ENCODE results near the gene EHBP1L1.
A peak's percentile ranks its signal among the peaks of the same experiment; 100 is the strongest.

The EHBP1L1 gene

GRCh38 chr11:65584723-65585171 is 8.9 kb downstream of the EHBP1L1 start:
- no peak for ATAC-seq
- TF ChIP-seq ISL1 (CRISPR knock-in tag; IDR thresholded peaks at IDR 0.05), result no peak
- no peak for TF ChIP-seq PATZ1 (CRISPR knock-in tag; IDR thresholded peaks at IDR 0.05; ENCODE audit: borderline replicate concordance)
- TF ChIP-seq CSDC2 (CRISPR knock-in tag; IDR thresholded peaks at IDR 0.05), result no peak
- no peak for TF ChIP-seq TCF4 (CRISPR knock-in tag; IDR thresholded peaks at IDR 0.05; ENCODE audit: borderline replicate concordance)
- TF ChIP-seq BACH2 (CRISPR knock-in tag; IDR thresholded peaks at IDR 0.05; ENCODE audit: borderline replicate concordance), result no peak
- no peak for TF ChIP-seq ARNTL (CRISPR knock-in tag; IDR thresholded peaks at IDR 0.05; ENCODE audit: borderline replicate concordance, low read depth)
- TF ChIP-seq ZFP30 (CRISPR knock-in tag; IDR thresholded peaks at IDR 0.05), result no peak
- TF ChIP-seq CREB5 (CRISPR knock-in tag; IDR thresholded peaks at IDR 0.05; ENCODE audit: low read depth), result no peak

GRCh38 chr11:65585396-65586246 is 9.8 kb downstream of the EHBP1L1 start:
- TF ChIP-seq BACH2 (CRISPR knock-in tag; IDR thresholded peaks at IDR 0.05; ENCODE audit: borderline replicate concordance), result no peak
- TF ChIP-seq GLIS3 (CRISPR knock-in tag; IDR thresholded peaks at IDR 0.05), result no peak
- TF ChIP-seq ESRRG (CRISPR knock-in tag; IDR thresholded peaks at IDR 0.05), result no peak
- no peak for TF ChIP-seq ZNF565 (CRISPR knock-in tag; conservative IDR thresholded peaks at IDR 0.05; ENCODE audit: low read depth)
- no peak for TF ChIP-seq RARB (CRISPR knock-in tag; IDR thresholded peaks at IDR 0.05)
- TF ChIP-seq ZFP3 (CRISPR knock-in tag; IDR thresholded peaks at IDR 0.05), result no peak
- no peak for ATAC-seq

GRCh38 chr11:65586247-65586630 is 10.4 kb downstream of the EHBP1L1 start:
- no peak for TF ChIP-seq CSDC2 (CRISPR knock-in tag; IDR thresholded peaks at IDR 0.05)
- no peak for TF ChIP-seq ZFP3 (CRISPR knock-in tag; IDR thresholded peaks at IDR 0.05)
- TF ChIP-seq PATZ1 (CRISPR knock-in tag; IDR thresholded peaks at IDR 0.05; ENCODE audit: borderline replicate concordance), result no peak
- TF ChIP-seq OSR1 (CRISPR knock-in tag; IDR thresholded peaks at IDR 0.05), result no peak
- no peak for TF ChIP-seq ZNF70 (CRISPR knock-in tag; IDR thresholded peaks at IDR 0.05)
- no peak for TF ChIP-seq GLIS3 (CRISPR knock-in tag; IDR thresholded peaks at IDR 0.05)
- TF ChIP-seq ZC3H10 (CRISPR knock-in tag; IDR thresholded peaks at IDR 0.05), result no peak
- TF ChIP-seq BACH2 (CRISPR knock-in tag; IDR thresholded peaks at IDR 0.05; ENCODE audit: borderline replicate concordance), result no peak
- no peak for ATAC-seq

- peak; percentile 6; the same call in 1 of the 3 replicates for ATAC-seq
- TF ChIP-seq CSDC2 (CRISPR knock-in tag; IDR thresholded peaks at IDR 0.05) (no peak), PATZ1 (CRISPR knock-in tag; IDR thresholded peaks at IDR 0.05; ENCODE audit: borderline replicate concordance) (no peak), ZNF565 (CRISPR knock-in tag; conservative IDR thresholded peaks at IDR 0.05; ENCODE audit: low read depth) (no peak), ARNTL (CRISPR knock-in tag; IDR thresholded peaks at IDR 0.05; ENCODE audit: borderline replicate concordance, low read depth) (no peak), ISL1 (CRISPR knock-in tag; IDR thresholded peaks at IDR 0.05) (no peak), ZFP3 (CRISPR knock-in tag; IDR thresholded peaks at IDR 0.05) (no peak), SNAI2 (CRISPR knock-in tag; IDR thresholded peaks at IDR 0.05) (no peak), CSRNP3 (CRISPR knock-in tag; IDR thresholded peaks at IDR 0.05) (no peak), ZFP30 (CRISPR knock-in tag; IDR thresholded peaks at IDR 0.05) (no peak), POU6F1 (CRISPR knock-in tag; IDR thresholded peaks at IDR 0.05; ENCODE audit: borderline replicate concordance, low read depth) (no peak), ZC3H10 (CRISPR knock-in tag; IDR thresholded peaks at IDR 0.05) (no peak), ESRRG (CRISPR knock-in tag; IDR thresholded peaks at IDR 0.05) (no peak), TCF4 (CRISPR knock-in tag; IDR thresholded peaks at IDR 0.05; ENCODE audit: borderline replicate concordance) (no peak), RARB (CRISPR knock-in tag; IDR thresholded peaks at IDR 0.05) (no peak), BACH2 (CRISPR knock-in tag; IDR thresholded peaks at IDR 0.05; ENCODE audit: borderline replicate concordance) (no peak), ZNF8 (CRISPR knock-in tag; IDR thresholded peaks at IDR 0.05) (no peak), TOX (CRISPR knock-in tag; IDR thresholded peaks at IDR 0.05; ENCODE audit: borderline replicate concordance) (no peak), ZNF70 (CRISPR knock-in tag; IDR thresholded peaks at IDR 0.05) (no peak), OSR1 (CRISPR knock-in tag; IDR thresholded peaks at IDR 0.05) (no peak)
Observed at GRCh38 chr11:65586676-65587075, 10.8 kb downstream of the EHBP1L1 start.
